ENCODE measurements around the gene MYH9.

The MYH9 gene

DNA sequence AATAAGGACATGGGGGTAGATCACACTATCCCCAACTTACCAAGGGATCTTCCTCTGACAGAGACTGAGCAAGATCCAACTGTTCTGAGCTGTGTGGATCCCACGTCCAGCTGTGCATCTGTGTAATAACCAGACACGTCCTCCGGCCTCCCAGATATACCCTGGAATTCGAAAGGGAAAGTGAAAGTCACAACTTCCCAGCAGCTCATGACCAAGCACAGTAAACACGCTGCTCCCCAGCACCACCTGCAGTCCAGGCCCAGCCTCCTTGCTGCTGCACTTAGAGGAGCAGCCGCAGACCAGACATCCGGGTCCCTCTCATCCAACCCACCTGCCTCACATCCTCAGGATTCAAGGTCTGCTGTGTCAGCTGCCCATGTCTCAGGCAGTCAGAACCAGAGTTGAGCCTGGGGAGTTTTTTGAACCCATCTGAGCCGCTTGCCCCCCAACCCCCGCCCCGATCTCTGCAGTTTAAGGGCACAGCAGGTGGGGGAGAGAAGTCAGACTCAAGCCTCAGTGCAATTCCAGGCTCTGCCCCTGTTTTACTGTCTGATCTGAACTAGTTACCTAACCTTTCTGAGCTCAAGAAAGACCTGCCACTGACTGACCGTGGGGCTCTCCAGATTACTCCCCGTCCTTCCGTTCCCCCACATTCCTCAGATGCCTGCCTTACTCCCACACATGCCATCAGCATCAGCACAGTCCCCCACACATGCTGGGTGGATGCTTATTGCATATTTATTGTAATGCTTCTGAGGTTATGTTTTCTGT is 148.2 kb downstream of the MYH9 start, which contains the start of gene APOL2:
APOL2 (minus strand) TSS at position 127 of the 771 bp plus-strand sequence. CDS start 6,365 bp downstream, outside the sequence.
- DNase-seq = peak; percentile 81

DNA sequence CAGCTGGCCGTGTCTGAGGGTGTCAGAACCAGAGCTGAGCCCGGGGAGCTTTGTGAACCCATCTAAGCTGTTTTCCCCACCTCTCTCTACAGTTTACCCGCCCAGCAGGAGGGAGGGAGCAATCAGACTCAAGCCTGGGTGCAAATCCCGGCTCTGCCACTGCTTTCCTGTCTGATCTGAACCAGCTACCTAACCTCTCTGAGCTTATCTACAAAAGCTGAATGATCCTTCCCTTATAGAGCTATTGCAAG is 148.7 kb downstream of the MYH9 start:
- no peak for DNase-seq

DNA sequence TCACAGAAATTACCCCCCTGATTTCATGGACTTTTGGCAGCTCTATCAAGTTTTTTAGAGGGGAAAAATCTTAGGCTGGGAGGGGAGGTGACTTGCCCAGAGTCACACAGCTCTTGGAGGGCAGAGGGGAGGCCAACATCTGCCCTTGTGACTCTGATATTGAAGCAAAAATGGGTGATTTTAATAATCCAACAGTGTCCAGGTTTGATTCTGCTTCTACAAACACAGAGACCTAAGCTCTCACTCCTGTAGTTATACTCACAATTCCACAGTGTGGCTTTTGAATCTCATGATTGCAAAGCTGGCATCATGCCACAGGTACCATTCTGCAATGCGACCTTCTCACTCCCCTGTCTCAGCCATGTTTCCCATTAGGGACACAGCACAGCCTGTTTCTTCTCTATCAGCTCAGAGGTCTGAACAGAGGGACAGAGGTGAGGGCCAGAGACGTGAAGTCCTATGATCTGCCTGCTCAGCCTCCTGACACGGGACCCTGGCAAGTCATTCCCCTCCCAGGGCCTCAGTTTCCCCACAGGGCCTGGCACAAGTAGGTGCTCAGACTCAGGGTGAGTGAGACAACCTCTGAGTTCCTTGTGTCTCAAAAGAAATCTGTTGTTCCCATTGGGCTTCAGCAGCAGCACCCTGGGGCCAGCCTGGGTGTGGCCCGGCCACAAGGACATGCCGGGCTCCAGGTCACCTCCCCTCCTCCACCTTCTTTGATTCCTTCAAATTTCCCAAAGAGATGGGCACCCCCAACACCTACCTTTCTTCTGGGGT is 149.2 kb downstream of the MYH9 start:
- no peak for DNase-seq

DNA sequence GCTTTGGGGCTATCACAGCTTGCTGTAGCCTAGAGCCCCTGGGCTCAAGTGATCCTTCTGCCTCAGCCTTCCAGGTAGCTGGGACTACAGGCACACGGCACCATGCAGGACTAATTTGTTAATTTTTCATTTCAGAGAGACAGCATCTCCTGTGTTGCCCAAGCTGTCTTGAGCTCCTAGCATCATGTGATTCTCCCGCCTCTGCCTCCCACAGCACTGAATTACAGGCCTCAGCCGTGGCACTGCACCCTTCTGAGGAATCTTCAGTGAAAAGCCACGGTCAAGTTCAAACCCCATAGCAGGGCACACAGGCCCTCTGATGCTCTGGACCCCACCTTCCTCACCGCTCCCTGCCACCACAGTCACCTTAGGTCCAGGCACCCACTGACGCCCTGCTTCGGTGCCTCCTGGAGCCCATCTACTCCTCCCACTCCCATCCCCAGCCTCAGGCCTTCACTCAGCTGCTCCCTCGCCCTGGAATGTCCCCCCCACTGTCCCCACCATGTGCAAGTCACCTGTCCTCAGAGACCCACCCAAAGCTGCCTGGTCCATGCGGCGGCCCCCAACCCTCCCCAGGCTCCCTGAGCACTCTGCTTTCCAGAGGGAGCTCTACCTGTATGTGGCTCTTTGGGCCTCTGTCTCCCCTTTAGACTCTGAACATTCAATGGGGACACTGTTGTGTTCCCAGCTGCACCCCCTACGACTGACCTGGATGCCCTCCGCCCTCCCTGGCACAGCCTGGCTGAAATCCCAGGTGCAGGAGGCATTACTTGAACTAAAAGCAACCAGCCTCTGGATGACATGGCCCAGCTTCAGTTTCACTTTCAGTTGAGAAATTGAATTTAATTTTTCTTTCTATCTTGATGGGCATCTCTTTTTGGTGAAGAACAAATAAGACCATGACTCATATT is 150.1 kb downstream of the MYH9 start:
- peak; percentile 12 for DNase-seq

DNA sequence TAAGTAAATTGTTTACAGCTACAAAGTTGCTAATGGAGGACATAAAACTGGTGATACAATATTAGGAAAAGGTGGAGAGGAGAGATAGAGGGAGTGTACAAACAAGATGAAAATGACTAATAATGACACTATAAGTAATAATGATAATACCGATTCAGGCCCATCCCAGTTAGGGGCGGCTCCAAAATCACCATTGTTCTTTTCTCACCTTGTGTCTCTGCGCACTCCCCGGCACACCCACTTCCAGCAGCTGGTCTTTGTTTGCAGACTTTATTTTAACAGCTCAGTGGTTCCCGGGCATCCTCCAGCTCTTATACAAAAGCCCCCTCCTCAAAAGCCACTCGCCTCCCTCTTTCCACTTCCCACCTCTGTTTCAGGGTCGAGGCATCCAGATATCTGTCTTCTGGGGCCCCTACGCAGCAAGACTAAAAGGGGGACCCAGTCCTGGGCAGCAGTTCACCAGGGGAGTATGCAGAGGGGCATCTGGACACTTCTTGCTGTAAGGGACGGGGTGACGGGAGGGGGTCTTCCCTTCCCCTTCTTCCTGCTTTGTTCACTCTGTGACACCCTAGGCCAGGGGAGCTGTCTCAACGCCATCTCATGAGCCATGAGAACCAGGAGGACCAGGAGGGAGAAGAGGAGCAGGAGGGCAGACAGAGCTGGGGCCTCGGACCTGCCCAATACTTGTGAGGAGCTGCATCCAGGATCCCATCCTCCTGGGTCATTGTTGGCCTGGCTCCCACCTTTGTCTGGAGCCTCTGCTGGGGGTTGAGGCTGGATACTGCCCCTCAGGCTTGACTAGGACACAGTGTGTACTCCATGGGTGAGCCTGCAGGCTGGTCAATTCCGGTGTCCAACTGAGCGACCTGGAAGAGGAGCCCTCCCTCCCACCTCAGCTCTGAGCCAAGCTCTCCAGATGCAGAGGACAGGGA is 151.1 kb downstream of the MYH9 start:
- no peak for DNase-seq

DNA sequence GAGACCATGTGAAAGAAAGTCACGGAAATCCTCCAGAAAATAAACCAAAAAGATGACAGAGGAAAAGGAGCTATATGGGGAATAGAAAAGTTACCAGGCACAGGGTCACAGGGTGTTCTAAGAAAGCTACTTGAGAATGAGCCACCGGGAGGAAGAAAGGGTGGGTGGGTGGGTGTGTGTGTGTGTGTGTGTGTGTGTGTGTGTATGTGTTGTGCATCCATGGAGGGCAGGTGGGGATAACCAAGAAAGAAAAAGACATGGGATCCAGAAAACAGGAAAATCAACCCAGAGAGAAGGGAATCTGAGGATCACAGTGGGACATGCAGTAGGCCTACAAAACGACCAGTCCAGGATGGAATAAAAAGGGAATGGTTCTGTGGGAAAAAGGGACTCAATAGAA is 152.2 kb downstream of the MYH9 start:
- DNase-seq = no peak

DNA sequence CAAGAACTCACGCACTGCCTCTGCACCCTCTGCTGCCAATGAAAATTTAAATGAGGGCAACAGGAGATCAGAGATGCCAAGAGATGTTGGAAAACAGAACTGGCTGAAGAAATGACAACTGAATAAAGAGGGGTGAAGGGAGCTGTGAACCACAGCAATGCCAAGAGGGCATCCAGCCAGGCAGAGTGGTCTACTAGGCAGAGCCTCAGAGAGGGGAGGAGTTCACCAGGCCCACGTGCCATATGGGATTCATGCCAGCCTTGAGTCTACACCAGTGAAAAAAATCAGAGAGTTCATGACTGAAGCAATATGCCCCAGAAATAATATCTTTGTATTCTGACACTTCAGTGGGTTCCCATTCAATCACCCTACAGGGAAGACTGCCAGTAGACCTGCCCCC is 152.8 kb downstream of the MYH9 start:
- no peak for DNase-seq

DNA sequence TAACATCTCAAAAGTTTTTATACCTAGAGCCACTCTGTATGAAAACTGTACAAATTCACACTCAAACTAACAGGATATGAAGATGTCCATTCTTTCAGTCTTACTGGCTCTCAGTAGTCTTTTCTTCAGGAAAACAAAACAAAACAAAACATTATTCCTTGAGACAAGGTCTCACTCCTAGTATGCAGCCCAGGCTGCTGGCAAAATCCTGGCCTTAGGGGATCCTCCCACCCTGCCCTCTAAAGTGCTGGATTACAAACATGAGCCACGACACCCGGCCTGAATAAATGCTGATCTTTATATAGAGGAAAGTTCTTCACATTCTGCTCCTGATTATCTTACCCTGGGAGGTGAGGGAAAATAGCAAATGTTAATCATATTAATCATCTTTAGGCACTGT is 153.6 kb downstream of the MYH9 start:
- no peak for DNase-seq

DNA sequence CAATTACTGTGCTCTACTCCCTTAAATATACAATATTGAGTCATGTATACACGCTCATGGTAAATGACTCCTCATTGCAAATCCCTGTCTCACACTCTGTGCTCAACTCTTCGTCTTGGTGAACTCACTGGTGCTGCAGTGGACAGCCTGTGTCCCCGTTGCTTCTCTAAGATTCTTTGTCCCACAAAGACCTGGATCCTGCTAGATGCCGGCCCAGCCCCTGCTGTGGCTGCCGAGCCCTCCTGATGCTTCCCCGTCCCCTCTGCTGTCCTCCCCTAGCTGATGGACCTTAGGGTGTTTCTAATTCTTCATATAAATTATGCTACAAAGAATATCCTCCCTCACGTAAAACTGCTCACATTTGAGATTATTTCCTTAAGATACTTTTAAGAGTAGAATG is 154.0 kb downstream of the MYH9 start:
- no peak for DNase-seq

DNA sequence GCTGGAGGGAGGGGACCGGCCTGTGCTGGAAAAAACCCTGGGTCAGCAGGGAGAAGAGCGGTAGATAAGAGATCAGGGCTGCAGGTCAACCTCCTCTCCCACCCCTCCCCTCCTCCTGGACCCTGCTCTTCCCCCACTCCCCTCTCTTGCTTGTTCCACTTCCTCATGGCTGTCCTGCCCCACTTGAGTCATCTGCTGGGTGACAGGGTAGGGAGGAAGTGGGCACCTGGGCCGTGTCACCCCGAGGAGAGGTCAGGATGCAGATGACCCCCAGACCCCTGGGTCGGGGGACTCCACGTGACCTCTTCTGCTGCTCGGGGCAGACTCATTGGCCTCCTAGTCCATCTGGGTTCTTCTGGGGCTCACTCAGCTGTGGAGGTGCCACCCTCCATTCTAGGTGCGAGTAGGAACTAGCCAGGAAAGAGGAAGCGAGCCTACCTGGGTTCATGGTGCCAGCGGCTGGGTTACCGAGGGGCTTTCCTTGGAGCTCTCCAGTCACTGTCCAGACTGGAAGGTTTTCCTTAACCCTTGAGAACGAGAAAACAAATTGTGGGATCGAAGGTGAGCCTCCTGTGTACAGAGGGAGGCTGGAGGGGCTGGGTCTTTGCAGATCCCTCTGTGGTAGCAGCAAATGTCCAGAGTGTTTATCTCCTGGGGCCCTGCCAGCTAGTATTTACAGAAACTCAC is 154.9 kb downstream of the MYH9 start:
- no peak for DNase-seq

Data from KG1 (cell line).